Loucy (cell line): ENCODE measurements around the gene TUBB8B.
"Not testable (repeated sequence)": the region's sequence is repeated elsewhere in the genome, so short reads cannot be mapped to it uniquely, and the experiment has no call there.

Experiments used
- CTCF ChIP-seq: fragments of 200-600 bp; sonication (generic); conservative IDR thresholded peaks from 2 replicates; pipeline ENCODE4 v1.5.1; 2014; ENCODE audit warnings: mild to moderate bottlenecking, antibody characterized with exemption, low read length
- EZH2phosphoT487 ChIP-seq: fragments of 200-600 bp; IDR thresholded peaks from 2 replicates; pipeline ENCODE4 v1.6.1; 2018; ENCODE audit warnings: antibody characterized with exemption, mild to moderate bottlenecking, moderate library complexity, borderline replicate concordance

- TF ChIP-seq CTCF, EZH2phosphoT487: not testable (repeated sequence)
Observed at GRCh38 chr18:91561-91960, 42.1 kb upstream of the TUBB8B start.
